Islet of Langerhans (tissue), 1 donor: ENCODE data around the gene TINAGL1.

ENCODE experiments used
- FAIRE-seq: peaks from one replicate; lab custom pipeline; 2011; peaks lifted over from hg19 to GRCh38; lab: Jason Lieb, UNC

TINAGL1 gene

GRCh38 chr1:31607360-31607759 lies 31.0 kb downstream of the TINAGL1 start:
- no peak for FAIRE-seq

GRCh38 chr1:31609514-31610118 lies 33.3 kb downstream of the TINAGL1 start:
- FAIRE-seq: no peak

- FAIRE-seq: no peak
Measured at GRCh38 chr1:31614414-31615005, 38.2 kb downstream of the TINAGL1 start.

GRCh38 chr1:31615414-31615813 lies 39.1 kb downstream of the TINAGL1 start:
- no peak for FAIRE-seq

GRCh38 chr1:31615939-31616338 lies 39.6 kb downstream of the TINAGL1 start:
- no peak for FAIRE-seq

- FAIRE-seq: no peak
Measured at GRCh38 chr1:31617218-31617915, 41.1 kb downstream of the TINAGL1 start, which contains the start of gene HCRTR1. TSS of gene HCRTR1 (plus strand) at chr1:31617689. CDS start at chr1:31619193, 1,504 bp downstream.

GRCh38 chr1:31617916-31618746 lies 41.8 kb downstream of the TINAGL1 start:
- no peak for FAIRE-seq

GRCh38 chr1:31618916-31619846 lies 42.9 kb downstream of the TINAGL1 start:
- FAIRE-seq: no peak

- FAIRE-seq: no peak
Measured at GRCh38 chr1:31620631-31621497, 44.5 kb downstream of the TINAGL1 start.

- FAIRE-seq: no peak
Measured at GRCh38 chr1:31621498-31621820, 45.1 kb downstream of the TINAGL1 start.

GRCh38 chr1:31621847-31622730 lies 45.8 kb downstream of the TINAGL1 start:
- no peak for FAIRE-seq

GRCh38 chr1:31623365-31623764 lies 47.0 kb downstream of the TINAGL1 start:
- no peak for FAIRE-seq

- no peak for FAIRE-seq
Measured at GRCh38 chr1:31624309-31624708, 48.0 kb downstream of the TINAGL1 start.

GRCh38 chr1:31624731-31625514 lies 48.6 kb downstream of the TINAGL1 start:
- FAIRE-seq: no peak

GRCh38 chr1:31625561-31626222 lies 49.4 kb downstream of the TINAGL1 start:
- no peak for FAIRE-seq

- no peak for FAIRE-seq
Measured at GRCh38 chr1:31626223-31627207, 50.2 kb downstream of the TINAGL1 start.

GRCh38 chr1:31627301-31627929 lies 51.1 kb downstream of the TINAGL1 start:
- no peak for FAIRE-seq
